Adrenal gland (tissue), 5 donors: ENCODE results near the gene TAAR5.

Source experiments
- CTCF ChIP-seq, 6 experiments: fragments of 450-650 bp in 4 of 6; fragments of 200-600 bp in 2 of 6; sonication (generic) in 1 of 6; IDR thresholded peaks; 1 replicate in 5 of 6; 2 replicates in 1 of 6; pipeline versions ENCODE4 v1.5.1 to v1.8.0; 2016 to 2021; ENCODE audit warnings: antibody characterized with exemption in 6 of 6, mild to moderate bottlenecking in 2 of 6, moderate library complexity in 1 of 6
- POLR2A ChIP-seq, 2 donors: fragments of 450-650 bp; IDR thresholded peaks; one replicate each; pipeline ENCODE4 v1.6.1; 2017; ENCODE audit warnings: antibody characterized with exemption in 2 of 2, mild to moderate bottlenecking in 2 of 2, moderate library complexity in 1 of 2
- donor health status: DM: no; HTN: no; CAD: no.

GRCh38 chr6:132569170-132569569 lies 20.4 kb downstream of the TAAR5 start:
- TF ChIP-seq CTCF (IDR thresholded peaks at IDR 0.05) (no peak), POLR2A (IDR thresholded peaks at IDR 0.05) (no peak)
